Stimulated activated CD4-positive, alpha-beta T cell treated with anti-CD3 and anti-CD28 coated beads, Interleukin-2, amount 100 ng/mL, for 48 hours (primary cell): ENCODE results near the gene EDN3.

Source experiments
- DNase-seq, 2 donors: peaks; one replicate each; pipeline ENCODE4 v3.0.0-alpha.2; 2020

The EDN3 gene

DNA sequence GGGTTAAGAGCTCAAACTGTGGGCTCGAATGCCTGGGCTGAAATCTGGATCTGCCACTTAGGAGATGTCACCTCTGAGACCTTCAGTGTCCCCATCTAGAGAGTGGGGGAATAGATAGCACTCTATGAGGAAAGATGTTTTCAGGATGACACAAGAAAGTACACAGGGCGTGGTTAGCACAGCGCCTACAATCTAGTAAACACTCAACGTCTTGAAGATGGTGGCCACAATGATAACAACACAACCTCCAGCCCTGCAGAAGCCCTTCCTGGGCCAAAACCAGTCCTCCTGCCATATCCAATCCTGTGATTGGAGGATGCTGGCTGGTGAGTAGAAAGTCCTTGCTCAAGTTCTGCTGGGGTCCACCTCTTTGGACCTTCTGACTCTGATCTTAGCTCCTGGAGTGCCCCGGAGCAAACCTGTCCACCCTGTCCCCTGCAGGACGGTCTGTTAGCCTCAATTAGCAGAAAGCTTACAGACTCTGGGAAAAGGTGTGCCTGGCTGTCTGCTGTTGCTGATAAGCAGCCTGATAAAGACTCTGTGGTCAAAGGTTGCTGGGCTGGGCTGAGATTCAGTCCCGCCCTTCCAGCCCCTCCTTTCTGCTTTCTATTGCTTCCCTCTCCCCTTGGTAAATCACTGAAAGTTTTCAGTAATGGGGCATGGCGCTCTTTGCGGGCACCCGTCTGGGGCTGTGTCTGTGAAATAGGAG, 8.2 kb downstream of the EDN3 start:
- DNase-seq, result no peak

DNA sequence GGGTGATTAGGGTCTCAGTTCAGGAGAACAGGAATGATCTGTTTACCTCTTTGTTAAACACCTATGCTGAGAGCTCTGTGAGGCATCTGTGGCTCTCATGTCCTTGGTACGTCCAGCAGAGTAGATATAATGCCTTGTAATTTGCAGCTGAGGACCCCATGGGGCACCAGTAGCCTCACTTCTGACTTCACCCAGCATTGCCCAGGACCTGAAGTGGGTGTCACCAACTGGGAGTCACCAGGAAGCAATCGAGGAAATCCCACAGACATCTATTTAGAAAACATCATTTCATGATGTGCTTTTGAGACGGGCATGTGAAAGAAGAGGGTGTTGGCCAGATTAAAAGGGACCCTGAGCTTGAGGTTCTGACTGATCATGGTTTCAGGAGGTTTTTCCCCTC, 8.8 kb downstream of the EDN3 start:
- DNase-seq, result no peak

GRCh38 chr20:59314997-59315396, 14.6 kb downstream of the EDN3 start:
- DNase-seq, result no peak

DNA sequence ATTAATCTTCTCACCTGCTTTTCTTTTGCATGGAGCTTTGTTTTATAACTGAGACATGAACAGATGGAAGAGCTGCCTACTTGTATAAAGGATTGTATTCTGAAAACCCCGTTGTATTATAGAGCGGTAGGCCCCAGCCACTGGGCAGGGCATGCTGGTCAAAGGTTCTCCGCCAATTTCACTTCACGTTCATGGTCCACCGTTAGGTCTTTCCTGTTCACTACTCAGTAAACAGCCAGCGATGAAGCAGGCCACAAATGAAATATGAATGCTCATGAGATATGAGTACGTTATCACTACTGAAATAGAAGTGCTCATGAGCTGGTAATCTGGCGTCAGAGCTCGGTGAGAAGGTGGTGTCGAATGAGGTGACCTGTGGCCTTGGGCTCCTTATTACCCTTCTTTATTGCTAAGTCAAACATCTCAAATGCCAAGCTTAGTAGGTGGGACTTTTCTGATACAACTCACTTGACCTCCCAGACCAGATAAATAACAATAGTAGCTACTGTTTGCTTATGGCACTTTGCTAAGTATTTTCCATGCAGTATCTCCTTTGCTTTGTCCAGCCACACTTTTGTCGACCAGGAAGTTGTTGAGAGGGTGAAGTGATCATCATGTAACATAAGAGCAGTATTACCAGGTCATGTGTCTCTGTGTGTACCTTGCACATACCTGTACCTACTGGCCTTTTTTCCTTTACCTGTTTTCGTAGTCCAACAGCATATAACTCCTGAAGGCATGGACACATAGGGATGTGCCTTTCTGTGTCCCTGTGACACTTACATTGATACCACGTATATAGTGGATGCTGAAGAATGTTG, 16.7 kb downstream of the EDN3 start:
- no peak for DNase-seq

DNA sequence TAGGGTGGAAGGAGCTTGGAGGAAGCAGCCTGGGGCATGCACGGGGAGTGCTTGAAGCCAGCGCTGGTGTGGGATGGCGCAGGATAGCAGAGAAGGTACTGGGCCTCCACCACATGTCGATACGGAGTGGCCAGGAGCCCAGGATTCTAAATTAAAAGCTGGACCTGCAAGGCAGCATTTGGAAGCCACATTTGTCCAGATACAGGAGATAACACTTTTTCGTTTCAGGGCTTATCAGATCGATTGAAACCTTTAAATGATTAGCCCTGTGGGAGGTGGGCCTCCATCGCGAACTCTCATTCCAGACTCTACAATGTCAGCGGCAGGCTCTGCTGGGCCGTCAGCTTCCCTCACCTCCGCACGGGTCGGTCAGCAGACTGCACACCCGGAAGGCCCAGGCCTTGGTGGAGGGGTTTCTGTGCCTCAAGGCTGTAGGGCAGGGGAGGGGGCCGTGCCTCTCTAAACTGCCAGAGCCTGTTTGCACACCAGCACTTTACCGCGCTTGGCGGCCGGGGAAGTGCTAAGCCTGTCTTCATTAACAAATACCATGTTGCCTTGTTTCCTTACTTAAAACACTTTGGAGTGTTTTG, 17.9 kb downstream of the EDN3 start:
- no peak for DNase-seq

DNA sequence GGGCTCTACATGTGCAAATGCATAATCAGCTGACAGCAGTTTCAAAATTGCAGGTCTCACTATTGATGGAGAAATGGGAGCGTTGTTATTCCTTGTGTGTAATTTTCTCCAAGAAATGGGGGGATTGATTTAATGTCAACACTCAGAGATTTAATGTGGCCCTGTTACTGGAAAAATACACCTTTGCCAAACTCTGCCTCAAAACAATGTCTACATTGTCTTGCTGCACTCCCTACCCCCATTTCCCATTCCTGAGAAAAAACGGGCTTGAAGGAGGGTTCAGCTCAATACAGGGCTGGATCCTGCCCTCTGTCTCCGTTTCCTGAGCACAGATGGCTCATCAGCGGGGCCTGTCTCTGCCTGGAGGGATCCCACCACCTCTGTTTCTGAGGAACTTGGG, 18.4 kb downstream of the EDN3 start:
- no peak for DNase-seq

DNA sequence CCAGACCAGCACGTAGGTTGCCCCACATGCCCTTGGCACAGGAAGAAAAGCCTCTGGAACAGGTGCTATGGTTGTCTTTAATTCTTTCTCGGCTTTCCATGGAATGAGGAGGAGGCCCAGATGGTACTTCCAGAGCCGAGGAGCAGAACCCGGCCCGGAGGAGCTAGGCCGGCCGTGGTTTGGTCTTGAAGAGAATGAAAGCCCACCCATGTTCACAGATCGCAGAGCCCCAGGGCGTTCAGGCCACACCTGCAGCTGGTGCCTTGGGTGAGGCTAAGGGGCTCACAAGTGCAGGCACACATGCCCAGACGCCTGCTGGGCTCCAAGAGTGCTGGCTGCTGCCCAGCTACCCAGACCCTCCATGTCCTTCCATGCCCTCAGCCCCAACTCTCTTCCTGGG, 20.0 kb downstream of the EDN3 start:
- DNase-seq, result no peak

GRCh38 chr20:59320854-59321647, 20.6 kb downstream of the EDN3 start:
- no peak for DNase-seq

- no peak for DNase-seq
Observed at GRCh38 chr20:59322081-59322480, 21.7 kb downstream of the EDN3 start.

- no peak for DNase-seq
Observed at GRCh38 chr20:59322585-59323454, 22.4 kb downstream of the EDN3 start.

DNA sequence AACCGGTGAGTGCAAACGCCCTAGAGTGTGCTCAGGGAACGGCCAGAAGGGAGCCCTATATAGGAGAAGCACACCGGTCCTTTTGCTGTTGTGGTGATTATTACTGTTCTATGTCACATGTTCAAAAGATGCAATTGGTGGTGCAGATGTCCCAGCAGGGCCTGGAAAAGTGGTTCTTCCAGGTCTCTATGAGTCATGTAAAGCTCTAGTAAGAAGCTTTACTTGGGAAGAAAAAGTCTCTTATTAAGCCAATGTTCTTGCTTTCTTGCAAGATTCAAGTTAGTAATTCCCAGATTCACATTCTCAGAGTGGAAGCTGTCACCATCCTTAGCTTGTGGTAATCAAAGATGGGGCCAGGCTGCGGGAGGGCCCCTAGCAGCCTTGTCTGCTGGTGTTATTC, 23.3 kb downstream of the EDN3 start:
- no peak for DNase-seq

- DNase-seq, result no peak
Observed at GRCh38 chr20:59324521-59325141, 24.2 kb downstream of the EDN3 start.

- no peak for DNase-seq
Observed at GRCh38 chr20:59325142-59325523, 24.7 kb downstream of the EDN3 start.

DNA sequence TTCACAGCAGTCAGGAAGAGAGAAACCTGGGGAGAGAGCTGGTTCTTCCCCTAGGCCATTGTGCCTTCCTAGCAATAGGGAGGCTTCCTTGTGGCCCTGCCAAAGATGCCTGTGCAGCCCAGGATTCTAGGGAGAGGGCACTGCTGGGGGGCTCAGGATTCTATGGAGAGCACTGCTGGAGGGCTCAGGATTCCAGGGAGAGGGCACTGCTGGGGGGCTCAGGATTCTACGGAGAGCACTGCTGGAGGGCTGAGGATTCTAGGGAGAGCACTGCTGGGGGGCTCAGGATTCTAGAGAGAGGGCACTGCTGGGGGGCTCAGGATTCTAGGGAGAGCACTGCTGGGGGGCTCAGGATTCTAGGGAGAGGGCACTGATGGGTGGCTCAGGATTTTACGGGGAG, 25.8 kb downstream of the EDN3 start:
- no peak for DNase-seq

DNA sequence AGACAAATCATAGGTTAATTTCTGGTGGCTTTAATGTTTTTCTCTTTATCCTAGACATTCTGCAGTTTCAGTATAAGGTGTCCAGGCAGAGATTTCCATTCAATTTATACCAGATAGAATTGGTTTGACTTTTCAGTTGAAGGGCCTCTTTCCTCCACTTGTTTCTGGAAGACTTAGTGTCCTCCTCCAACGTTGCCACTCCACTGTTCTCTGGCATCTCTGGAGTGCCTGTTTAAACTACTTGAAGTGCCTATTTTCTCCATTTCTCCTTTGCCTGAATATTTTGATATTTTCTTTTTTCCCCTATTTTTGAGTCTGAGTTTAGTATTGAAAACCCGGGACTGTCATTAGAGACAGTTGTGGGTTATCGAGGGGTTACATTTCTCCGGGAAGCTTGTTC, 27.7 kb downstream of the EDN3 start:
- DNase-seq, result no peak

GRCh38 chr20:59331721-59332329, 31.4 kb downstream of the EDN3 start:
- DNase-seq, result no peak

DNA sequence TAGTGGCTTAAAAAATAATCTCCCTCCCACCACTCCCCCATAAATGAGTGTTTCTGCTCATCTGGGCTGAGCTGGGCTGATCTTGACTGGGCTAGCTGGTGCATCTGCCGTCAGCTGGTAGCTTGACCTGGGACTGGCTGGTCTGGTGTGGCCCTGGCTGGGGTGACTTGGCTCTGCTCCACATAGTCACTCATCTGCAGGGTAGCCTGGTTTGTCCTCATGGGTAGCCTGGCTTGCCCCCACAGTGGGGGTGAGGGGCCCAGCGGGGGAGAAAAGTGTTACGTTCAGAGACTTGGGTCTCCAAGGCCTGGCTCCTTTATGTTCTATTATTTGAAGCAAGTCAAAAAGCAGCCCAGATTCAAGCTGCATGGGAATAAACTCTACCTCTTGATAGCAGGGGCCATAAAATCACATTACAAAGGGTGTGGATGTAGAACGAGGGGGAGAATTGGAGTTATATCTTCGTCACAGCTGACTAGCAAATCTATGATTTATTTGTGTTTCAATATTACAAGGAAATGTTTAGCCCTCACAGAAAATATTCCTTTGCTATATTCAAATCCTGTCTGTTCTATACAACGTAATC, 32.9 kb downstream of the EDN3 start:
- DNase-seq, result no peak

DNA sequence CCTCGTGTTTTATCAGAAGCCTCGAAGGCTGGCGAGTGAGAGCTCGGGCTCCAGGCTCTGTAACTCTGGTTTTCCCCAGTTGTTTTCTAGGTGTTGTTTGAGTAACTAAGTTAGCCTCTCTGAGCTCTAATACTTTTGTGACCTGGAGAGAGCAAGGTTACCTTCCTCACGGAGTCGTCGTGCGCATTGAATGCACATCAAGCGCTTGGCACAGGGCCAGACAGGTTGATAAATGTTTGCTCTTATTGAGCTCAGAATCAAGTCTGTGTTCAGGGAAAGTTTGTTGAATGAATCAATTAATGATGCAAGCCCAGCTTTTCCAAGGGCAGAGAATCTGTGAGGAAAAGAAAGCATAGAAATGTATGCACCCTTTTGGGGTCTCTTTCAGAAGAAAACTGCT, 33.5 kb downstream of the EDN3 start:
- no peak for DNase-seq

DNA sequence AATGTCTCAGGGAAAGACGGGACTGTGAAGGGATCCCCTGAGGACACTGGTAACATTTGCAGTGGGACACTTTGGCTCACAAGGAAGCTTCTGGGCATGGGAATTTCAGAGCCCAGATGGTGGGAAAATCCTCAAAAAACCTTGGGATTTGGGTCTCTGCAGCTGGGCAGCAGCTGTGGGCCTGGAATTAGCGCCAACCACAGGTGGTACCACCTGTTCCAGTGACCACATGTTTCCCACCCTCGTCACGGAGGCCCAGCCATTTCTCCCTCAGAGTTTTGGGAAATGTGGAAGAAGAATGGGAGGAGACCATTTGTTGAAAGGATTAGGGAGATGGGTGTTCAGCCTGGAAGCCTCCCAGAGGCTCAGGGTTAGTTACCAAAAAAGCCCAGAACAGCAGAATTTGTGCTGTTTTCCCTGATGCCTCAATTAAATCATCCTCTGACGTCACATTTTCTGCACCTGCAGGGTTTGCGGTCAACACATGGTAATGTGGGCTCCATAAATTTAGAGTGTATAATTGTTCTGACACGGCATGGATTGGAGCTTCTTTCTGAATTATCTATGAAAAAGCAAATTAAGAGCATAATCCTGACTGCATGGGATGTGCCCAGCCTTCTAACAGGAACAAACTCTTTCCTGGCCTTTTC, 34.4 kb downstream of the EDN3 start:
- DNase-seq, result no peak

DNA sequence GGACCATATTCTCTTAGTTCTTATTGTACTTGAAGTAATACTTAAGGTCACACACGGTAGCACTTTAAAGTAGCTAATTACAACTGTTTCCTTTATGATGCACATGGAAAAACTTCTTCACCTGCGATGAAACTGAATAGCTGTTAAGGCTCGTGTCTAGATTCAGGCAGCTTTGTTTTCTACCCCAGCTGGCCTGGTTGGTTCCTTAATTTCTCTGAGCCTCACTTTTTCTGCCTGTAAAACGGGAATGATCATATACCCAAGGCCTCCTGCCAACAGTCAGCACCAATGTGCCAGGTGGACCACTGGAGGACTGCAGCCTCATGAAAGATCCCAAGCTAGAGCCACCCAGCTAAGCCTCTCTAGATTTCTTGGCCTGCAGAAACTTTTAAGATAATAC, 35.0 kb downstream of the EDN3 start:
- no peak for DNase-seq

DNA sequence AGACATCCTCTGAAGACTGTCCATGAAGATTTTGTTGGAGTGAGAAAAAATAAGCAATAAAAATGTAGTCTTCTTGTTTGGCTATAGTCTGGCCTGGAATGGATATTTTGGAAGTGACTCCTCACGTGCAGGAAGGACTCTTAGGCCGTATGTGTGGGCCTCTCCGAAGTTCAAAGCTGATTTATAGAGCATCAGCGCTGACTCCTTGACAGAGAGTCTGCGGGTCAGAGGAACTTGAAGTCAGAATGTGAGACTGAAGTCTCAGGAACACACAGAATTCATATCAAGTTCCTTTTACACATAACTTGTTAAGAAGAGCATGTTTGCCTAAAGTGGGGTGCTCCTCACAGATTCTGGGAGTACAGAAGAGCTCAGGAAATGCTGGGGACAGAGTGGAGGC, 36.1 kb downstream of the EDN3 start:
- no peak for DNase-seq
